Fibroblast of lung (primary cell): Measurements from ENCODE around the gene MYG1. TPM values are rescaled to one million over a fixed set of nuclear protein-coding genes. Genes with fewer than 3 reads are reported as not detected.

Experiments
- DNase-seq, 2 donors: peaks; one replicate each; pipeline versions ENCODE4 v3.0.0 to v3.0.0-alpha.2; 2010; ENCODE audit warnings: low read depth in 2 of 2
- H2AFZ ChIP-seq: 2 replicates; pipeline ENCODE4 v1.5.1; 2012; ENCODE audit warnings: low read length, control low read depth, inconsistent platforms
- H3K27ac ChIP-seq: 2 replicates; pipeline ENCODE4 v1.5.1; 2011; ENCODE audit warnings: low read length, control low read depth; ENCODE audit not compliant: insufficient read depth
- H3K27me3 ChIP-seq: 2 replicates; pipeline ENCODE4 v1.5.1; 2011; ENCODE audit warnings: mild to moderate bottlenecking, low read length; ENCODE audit not compliant: control insufficient read depth, insufficient read depth
- H3K36me3 ChIP-seq: 2 replicates; pipeline ENCODE4 v1.5.1; 2011; ENCODE audit warnings: low read length; ENCODE audit not compliant: control insufficient read depth, insufficient read depth
- H3K4me1 ChIP-seq: 2 replicates; pipeline ENCODE4 v1.5.1; 2011; ENCODE audit warnings: low read length; ENCODE audit not compliant: control insufficient read depth, insufficient read depth; ENCODE audit errors: extremely low read depth
- H3K4me2 ChIP-seq: 2 replicates; pipeline ENCODE4 v1.5.1; 2011; ENCODE audit warnings: low read length, control low read depth; ENCODE audit not compliant: insufficient read depth; ENCODE audit errors: extremely low read depth
- H3K4me3 ChIP-seq, 4 experiments: fragments of 200-600 bp in 1 of 4; sonication (generic) in 1 of 4; replicated peaks in 1 of 4; 2 replicates each; pipeline ENCODE4 v1.5.1; 2011 to 2016; ENCODE audit warnings: low read length in 4 of 4, low read depth in 3 of 4, mild to moderate bottlenecking in 3 of 4, control low read depth in 2 of 4, inconsistent platforms in 1 of 4, mixed read lengths in 1 of 4; ENCODE audit not compliant: insufficient read depth in 1 of 4; ENCODE audit errors: control extremely low read depth in 1 of 4
- H3K79me2 ChIP-seq: 2 replicates; pipeline ENCODE4 v1.5.1; 2012; ENCODE audit warnings: mild to moderate bottlenecking, low read length, inconsistent platforms; ENCODE audit not compliant: control insufficient read depth, insufficient read depth
- H3K9ac ChIP-seq: 2 replicates; pipeline ENCODE4 v1.5.1; 2011; ENCODE audit warnings: mild to moderate bottlenecking, low read length, control low read depth; ENCODE audit not compliant: insufficient read depth
- H3K9me3 ChIP-seq: 2 replicates; pipeline ENCODE4 v1.5.1; 2012; ENCODE audit warnings: low read depth, low read length; ENCODE audit not compliant: control insufficient read depth, insufficient read depth
- H4K20me1 ChIP-seq: 2 replicates; pipeline ENCODE4 v1.5.1; 2011; ENCODE audit warnings: low read length; ENCODE audit not compliant: control insufficient read depth, insufficient read depth; ENCODE audit errors: extremely low read depth
- CTCF ChIP-seq, 2 donors: IDR thresholded peaks in 1 of 2; conservative IDR thresholded peaks in 1 of 2; 1 replicate in 1 of 2; 2 replicates in 1 of 2; pipeline ENCODE4 v1.5.1; 2011 to 2012; ENCODE audit warnings: low read length in 2 of 2, control low read depth in 1 of 2, inconsistent platforms in 1 of 2, low read depth in 1 of 2, mild to moderate bottlenecking in 1 of 2
- EZH2 ChIP-seq: IDR thresholded peaks from 2 replicates; pipeline ENCODE4 v1.5.1; 2012; ENCODE audit warnings: low read length, control low read depth, mild to moderate bottlenecking; ENCODE audit errors: missing control alignments
- polyA plus RNA-seq, 2 donors: library from polyadenylated mRNA; depleted of rRNA in 1 of 2; stranded (reverse) in 1 of 2; unstranded in 1 of 2; fragments of >200 nt; gene quantifications; 2 replicates each; pipeline ENCODE4 v1.2.1, GENCODE V29; 2011 to 2012; ENCODE audit warnings: missing spikeins in 1 of 2
- total RNA-seq: library from RNA; depleted of rRNA; stranded (reverse); fragments of >200 nt; gene quantifications from 2 replicates; pipeline ENCODE4 v1.2.1, GENCODE V29; 2014

MYG1 gene
- total and polyA plus RNA-seq, 2 donors (not counting 1 experiment from before 2014, with no cell fraction given) = 40.8 to 52.0 TPM

- H3K4me1 ChIP-seq = peaks cover 17% of the 10 kb centered on the region
- no peak overlapping the region for H3K4me2 ChIP-seq
- no peak overlapping the region for H3K9ac ChIP-seq
- H3K4me3 ChIP-seq = no peak overlapping the region
- peaks cover 19% of the 10 kb centered on the region for H3K36me3 ChIP-seq
- H3K9me3 ChIP-seq = no peaks in the 10 kb centered on the region
- H4K20me1 ChIP-seq = no peaks in the 10 kb centered on the region
- H3K27ac ChIP-seq = no peak overlapping the region
- no peaks in the 10 kb centered on the region for H3K79me2 ChIP-seq
- H2AFZ ChIP-seq = no peak overlapping the region
- H3K27me3 ChIP-seq = no peaks in the 10 kb centered on the region
- DNase-seq = no peak
- no peak for TF ChIP-seq CTCF (conservative IDR thresholded peaks at IDR 0.05 in 1 of 2, IDR thresholded peaks at IDR 0.05 in 1 of 2; ENCODE audit: low read depth in 1 of 2, low read length in 2 of 2)
- TF ChIP-seq EZH2 = no peak
Observed at GRCh38 chr12:53288322-53288721, 11.2 kb upstream of the MYG1 start.

- peak overlapping the region; percentile 56 for H3K27ac ChIP-seq
- no peaks in the 10 kb centered on the region for H3K9me3 ChIP-seq
- H2AFZ ChIP-seq = no peak overlapping the region
- peaks cover 19% of the 10 kb centered on the region for H3K36me3 ChIP-seq
- TF ChIP-seq CTCF (conservative IDR thresholded peaks at IDR 0.05 in 1 of 2, IDR thresholded peaks at IDR 0.05 in 1 of 2; ENCODE audit: low read depth in 1 of 2, low read length in 2 of 2) = no peak
- TF ChIP-seq EZH2 = no peak
- H3K9ac ChIP-seq = no peak overlapping the region
- H3K4me2 ChIP-seq = no peak overlapping the region
- no peaks in the 10 kb centered on the region for H3K79me2 ChIP-seq
- H3K27me3 ChIP-seq = no peaks in the 10 kb centered on the region
- DNase-seq = peak; percentile 22 to 23
- no peak overlapping the region for H3K4me3 ChIP-seq
- peaks cover 17% of the 10 kb centered on the region for H3K4me1 ChIP-seq
- H4K20me1 ChIP-seq = no peaks in the 10 kb centered on the region
Observed at GRCh38 chr12:53289891-53290290, 9.6 kb upstream of the MYG1 start.

- peak overlapping the region; percentile 56 for H3K27ac ChIP-seq
- no peaks in the 10 kb centered on the region for H3K9me3 ChIP-seq
- peaks cover 3% of the 10 kb centered on the region for H3K79me2 ChIP-seq
- no peak overlapping the region for H3K4me2 ChIP-seq
- no peaks in the 10 kb centered on the region for H3K27me3 ChIP-seq
- DNase-seq = peak; percentile 24 to 52
- H3K4me1 ChIP-seq = peaks cover 20% of the 10 kb centered on the region
- peaks cover 19% of the 10 kb centered on the region for H3K36me3 ChIP-seq
- no peak overlapping the region for H3K9ac ChIP-seq
- peak overlapping the region; percentile 52 for H2AFZ ChIP-seq
- no peak overlapping the region for H3K4me3 ChIP-seq
- TF ChIP-seq EZH2 (no peak), CTCF (conservative IDR thresholded peaks at IDR 0.05 in 1 of 2, IDR thresholded peaks at IDR 0.05 in 1 of 2; ENCODE audit: low read depth in 1 of 2, low read length in 2 of 2) (no peak)
- H4K20me1 ChIP-seq = no peaks in the 10 kb centered on the region
Observed at GRCh38 chr12:53290661-53291060, 8.8 kb upstream of the MYG1 start.
